HG03159 (cell line): ENCODE measurements around the gene DMRT1.

Source experiments
- ATAC-seq: cut with Tn5 transposase; IDR thresholded peaks from one replicate; pipeline ENCODE4 v1.9.1; 2021; ENCODE audit warnings: mild to moderate bottlenecking, moderate library complexity; ENCODE audit not compliant: unreplicated experiment

The DMRT1 gene

GRCh38 chr9:920927-921326, 79.4 kb downstream of the DMRT1 start:
- ATAC-seq, result no peak

DNA sequence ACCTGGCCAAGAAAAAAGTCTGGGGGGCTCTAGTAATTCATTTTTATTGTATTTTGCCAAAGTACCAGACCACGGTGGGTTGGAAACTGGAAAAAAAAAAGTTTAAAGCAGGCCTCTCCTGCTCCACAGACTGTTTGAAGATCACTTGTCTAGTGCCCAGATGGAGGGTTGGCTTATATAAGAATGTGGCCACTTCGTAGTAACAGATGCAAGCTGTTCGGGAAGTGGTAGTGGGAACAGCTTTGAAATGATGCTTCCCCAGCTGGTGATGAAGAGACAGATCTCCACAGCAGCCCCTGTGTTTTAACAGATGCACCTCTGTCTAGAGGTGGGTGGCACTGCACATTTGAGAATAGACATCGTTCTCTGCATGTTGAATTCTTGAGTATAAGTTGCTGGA, 80.7 kb downstream of the DMRT1 start:
- ATAC-seq, result no peak

DNA sequence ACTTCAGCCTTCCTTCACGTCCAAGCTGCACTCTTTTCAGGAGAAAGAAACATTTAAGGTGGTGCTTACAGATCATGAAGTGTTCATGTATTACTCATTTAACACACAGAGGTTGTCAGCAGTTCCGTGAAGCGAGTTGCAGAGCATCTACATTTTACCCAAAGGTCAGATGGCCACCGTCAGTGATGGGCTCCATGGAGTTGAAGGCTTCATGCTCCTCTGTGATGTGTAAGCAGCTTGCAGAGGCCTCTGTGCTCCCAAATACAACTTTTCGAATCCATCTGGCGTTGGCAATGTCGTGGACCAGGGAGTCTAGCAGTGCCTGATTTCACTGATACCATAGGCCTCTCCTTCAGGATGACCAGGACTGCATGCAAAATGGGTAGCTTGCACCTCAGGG, 81.2 kb downstream of the DMRT1 start:
- ATAC-seq, result no peak

DNA sequence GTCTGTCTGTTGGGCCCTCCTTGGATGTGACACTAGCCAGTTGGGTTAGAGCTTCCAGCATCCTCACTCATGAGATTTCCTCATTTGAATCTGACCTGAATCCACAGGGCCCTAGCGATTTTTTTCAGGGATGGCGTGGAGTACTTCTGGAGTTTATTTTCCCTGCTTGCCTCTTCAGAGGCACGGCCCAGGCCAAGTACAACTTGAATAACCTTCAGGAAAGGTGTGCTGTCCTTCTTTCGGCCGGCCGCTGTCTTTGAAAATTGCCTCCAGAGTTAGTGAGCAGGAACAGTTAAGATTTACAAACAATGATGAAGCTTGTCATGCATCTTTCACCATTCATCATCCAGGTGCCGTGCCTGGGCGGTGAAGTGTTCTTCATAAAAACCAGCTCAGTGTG, 85.5 kb downstream of the DMRT1 start:
- no peak for ATAC-seq

DNA sequence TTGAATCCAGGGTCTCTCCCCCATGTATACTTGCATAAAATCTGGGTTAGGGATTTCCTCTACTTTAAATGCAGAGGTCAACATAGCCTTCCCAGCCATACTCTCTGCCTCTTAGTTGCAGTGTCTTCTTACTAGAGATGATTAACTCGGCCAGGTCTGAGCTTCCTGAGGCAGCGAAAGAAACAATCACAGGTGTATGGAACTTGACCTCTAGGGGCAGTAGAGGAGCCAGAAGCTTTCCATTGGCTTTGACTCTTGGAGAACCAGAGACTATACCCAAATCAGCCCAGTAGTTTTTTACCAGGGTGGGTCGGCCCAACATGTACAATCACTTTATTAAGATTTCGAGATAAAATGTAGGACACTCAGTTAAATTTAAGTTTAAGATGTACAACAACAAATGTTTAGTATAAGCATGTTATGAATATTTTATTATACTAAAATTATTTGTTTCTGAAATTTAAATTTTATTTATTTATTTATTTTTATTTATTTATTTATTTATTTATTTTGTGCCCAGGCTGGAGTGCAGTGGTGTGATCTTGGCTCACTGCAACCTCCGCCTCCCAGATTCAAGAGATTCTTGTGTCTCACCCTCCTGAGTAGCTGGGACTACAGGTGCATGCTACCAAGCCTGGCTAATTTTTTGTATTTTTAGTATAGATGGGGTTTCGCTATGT, 87.0 kb downstream of the DMRT1 start:
- peak; percentile 91 for ATAC-seq

GRCh38 chr9:929719-930118, 88.2 kb downstream of the DMRT1 start:
- no peak for ATAC-seq

GRCh38 chr9:933356-933755, 91.9 kb downstream of the DMRT1 start:
- no peak for ATAC-seq

- ATAC-seq, result no peak
Observed at GRCh38 chr9:935348-935965, 94.0 kb downstream of the DMRT1 start.

DNA sequence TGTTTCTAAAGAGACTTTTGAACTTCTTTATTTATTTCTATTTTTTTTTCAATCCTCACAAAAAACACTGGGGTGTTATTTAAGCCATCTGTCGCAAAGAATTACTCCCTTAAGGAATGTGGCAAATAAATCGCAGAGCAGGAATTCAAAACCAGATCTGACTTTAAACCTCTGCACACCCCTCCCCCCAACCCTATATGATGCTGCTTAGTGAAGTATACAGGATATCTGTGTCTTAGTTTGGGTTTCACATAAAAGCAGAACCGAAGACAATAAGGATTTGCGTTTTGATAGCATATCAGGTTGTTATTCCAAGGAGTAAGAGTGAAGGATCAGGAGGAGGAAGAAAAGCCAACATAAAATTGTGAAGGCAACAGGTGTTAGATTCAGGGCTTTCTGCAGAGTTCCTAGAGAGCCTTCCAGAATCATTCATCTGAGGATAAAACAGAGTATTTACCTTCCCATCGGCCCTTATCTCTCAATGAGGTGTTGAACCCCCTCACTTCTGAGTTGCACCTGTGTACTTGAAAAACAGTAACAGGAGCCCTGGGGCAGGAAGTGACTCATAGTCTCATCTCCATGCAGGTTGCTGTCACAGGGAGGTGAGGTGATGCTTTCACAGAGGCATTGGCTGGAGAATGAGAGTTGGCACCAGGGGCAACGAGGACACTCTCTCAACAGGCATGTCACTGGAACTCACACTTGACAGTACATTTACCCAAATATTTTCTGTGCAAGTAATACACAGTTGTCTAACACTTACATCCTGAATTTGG, 101.5 kb downstream of the DMRT1 start:
- ATAC-seq, result no peak

- no peak for ATAC-seq
Observed at GRCh38 chr9:947985-948384, 106.5 kb downstream of the DMRT1 start.

GRCh38 chr9:948497-948896, 107.0 kb downstream of the DMRT1 start:
- ATAC-seq, result no peak

DNA sequence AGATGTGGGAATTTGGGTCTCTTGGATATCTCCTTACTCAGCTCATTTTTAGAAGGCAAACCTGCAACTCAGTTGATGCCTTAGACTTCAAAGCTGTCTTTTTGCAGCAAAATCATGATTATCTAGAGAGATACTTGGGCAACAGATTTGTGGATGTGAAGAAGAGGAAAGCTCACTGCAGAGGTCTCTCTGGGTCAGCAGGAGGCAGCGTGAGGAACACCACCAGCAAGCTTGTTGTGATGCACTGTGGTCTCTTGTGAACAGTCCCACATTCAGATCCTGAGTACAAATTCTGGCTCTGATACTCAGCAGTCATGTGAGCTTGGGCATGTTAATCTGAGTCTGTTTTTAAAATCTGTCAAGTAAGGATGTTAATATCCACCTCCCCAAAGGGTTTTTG, 108.6 kb downstream of the DMRT1 start:
- no peak for ATAC-seq

DNA sequence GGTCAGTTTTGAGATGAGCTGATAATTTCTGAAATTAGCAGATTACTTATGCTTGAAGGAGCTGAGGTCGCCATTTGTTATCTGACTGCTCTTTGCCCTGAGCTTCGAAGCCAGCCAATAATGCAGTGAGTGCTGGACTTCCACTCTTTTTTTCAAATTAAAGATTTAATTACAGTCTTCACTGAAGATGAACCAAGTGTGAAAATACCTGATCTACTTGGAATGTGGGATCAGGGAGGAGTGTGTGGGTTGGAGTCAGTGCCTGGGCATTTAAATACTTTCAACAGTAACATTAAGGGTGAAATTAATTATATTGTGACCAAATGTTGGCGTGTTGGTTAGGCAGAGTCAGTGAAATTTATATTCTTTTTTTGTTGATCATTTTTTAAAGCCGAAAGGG, 111.0 kb downstream of the DMRT1 start:
- no peak for ATAC-seq

- ATAC-seq, result no peak
Observed at GRCh38 chr9:959105-959504, 117.6 kb downstream of the DMRT1 start.

DNA sequence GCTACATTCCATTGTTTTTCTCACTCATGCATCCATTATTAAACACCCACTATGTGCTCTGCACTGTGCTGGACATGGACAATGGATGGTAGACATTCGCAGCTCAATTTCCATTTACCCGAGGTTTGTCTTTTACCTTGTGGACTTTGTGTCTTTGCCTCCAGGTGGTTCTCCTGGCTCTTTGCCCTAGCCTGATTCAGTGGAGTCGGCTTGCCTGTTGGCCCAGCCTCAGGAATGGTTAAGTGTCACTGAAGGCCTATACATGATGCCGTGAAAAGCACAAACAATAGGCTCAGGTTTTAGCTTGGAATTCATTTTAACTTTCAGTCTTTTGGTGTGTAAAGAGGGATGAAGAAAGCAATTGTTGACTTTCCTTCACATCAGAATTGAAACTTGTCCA, 118.4 kb downstream of the DMRT1 start:
- ATAC-seq, result no peak

GRCh38 chr9:962023-962422, 120.5 kb downstream of the DMRT1 start:
- ATAC-seq, result no peak

DNA sequence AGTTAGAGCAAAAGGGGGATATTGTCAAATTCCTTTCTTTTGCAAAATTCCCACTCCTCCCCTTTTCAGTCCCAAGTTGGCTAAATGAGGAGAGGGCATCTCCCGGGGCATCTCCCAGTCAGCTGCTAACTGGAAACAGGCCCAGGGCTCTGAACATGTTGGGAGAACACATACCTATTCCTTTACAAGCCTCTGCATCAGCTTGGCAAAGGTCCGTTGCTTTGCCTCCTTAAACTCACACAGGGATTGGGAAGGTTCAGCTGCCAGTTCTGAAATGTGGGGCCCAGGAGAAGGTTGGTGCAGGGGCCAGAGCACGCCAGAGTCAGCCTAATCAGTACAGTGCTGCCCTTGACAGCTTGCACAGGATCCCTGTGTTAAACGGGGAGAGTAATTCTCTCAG, 124.0 kb downstream of the DMRT1 start:
- no peak for ATAC-seq

DNA sequence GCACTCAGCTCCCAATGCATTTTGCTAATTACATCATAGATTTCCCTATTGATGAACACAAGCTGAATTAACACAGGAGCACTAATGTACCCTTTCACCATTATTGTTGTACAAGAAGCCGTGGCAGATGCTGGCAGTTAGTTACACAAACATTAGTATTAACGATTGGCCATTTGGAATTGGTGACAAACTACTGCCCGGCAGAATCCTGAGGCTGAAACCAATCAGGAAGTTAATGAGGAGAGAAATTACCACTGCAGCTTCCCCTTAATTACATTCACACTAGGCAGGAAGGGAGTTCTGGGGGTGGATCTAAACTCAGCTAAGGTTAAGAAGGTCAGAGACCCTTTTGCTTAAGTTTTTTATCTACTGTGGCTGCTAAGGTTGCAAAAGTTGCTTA, 125.4 kb downstream of the DMRT1 start:
- no peak for ATAC-seq

GRCh38 chr9:967436-967835, 125.9 kb downstream of the DMRT1 start:
- ATAC-seq, result no peak

DNA sequence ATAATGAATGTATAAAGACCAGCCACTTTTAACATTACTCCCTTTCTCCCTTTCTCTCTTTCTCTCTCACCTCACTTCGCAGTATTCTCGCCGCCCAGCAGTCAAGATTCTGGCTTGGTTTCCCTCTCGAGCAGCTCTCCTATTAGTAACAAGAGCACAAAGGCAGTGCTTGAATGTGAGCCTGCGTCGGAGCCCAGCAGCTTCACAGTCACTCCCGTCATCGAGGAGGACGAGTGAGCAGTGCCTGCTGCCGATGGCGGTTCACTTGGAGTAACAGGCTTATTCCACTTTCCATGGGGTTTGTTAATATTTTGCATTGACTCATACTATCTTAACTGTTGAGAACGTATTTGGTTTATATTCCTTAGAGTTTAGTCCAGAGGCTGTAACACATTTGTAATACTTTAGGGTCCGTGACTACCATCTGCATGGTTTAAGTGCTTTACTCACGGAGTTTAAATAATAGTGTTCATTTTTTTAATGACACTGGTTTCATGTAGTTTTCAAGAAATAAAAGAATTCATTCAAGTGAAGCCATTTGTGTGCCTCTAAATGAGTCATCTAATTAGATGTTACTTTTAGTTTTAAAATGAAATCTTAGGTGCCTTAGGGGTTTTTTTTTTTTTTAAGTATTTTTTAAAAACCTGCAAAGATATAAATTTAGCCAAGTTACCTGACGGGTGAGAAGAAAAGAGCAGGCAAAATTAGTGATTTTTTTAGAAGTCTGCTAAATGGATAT, 126.6 kb downstream of the DMRT1 start:
- ATAC-seq, result no peak

DNA sequence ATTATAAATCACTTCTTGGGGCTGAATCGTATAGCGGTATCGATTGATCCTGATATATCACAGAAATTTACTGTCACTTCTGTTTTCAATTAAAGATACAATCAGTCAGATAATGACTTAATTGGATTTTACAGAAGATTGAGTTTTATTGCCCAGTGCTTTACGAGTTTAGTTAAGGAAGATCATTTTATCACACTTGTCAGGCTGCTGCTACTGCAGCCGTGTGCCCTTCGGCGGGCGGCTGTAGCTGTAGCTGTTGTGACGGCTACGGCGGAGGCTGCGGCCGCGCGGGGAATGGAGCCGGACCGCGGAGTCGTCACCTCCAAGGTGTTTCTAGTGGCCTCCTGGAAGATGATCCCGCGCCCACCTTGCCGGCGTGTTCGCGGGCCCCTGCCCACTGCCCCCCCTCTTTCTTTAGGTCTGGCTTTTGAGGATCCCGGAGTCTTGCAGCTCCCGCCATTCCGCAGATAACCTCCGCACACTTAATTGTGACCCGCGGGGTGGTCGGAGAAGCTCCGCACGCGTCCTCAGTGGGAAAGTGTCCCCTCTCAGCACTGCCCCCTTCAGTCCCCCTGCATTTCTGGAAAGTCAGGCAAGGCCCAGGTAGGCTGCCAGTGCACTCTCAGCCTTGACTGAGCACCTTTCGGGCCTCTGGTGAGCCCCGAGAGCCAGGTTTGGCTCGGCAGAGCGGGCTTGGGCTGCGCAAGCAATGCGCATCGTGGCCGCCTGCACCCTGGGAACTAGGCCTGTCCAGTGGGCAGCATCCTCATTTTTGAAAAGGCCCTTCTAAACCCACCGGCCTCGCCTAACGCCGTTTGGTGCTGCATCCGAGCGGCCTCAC, 128.0 kb downstream of the DMRT1 start:
- ATAC-seq, result no peak
